ENCODE measurements around the gene SLC38A9.

The SLC38A9 gene

GRCh38 chr5:55645304-55645703 is 66.8 kb downstream of the SLC38A9 start:
- DNase-seq, result no peak

- DNase-seq, result no peak
These were observed 73.7 kb downstream of the SLC38A9 start for GRCh38 chr5:55638455-55638854.

- no peak for DNase-seq
These were observed 74.1 kb downstream of the SLC38A9 start for GRCh38 chr5:55638051-55638450.

- no peak for DNase-seq
These were observed 75.4 kb downstream of the SLC38A9 start for GRCh38 chr5:55636683-55637082.

- DNase-seq, result no peak
These were observed 75.9 kb downstream of the SLC38A9 start for GRCh38 chr5:55636177-55636576.

GRCh38 chr5:55634866-55635265 is 77.3 kb downstream of the SLC38A9 start:
- no peak for DNase-seq

GRCh38 chr5:55634209-55634805 is 77.8 kb downstream of the SLC38A9 start:
- no peak for DNase-seq

GRCh38 chr5:55633574-55634208 is 78.4 kb downstream of the SLC38A9 start:
- no peak for DNase-seq

- no peak for DNase-seq
These were observed 82.3 kb downstream of the SLC38A9 start for GRCh38 chr5:55629815-55630214.

- DNase-seq, result no peak
These were observed 85.3 kb downstream of the SLC38A9 start for GRCh38 chr5:55626790-55627189.

GRCh38 chr5:55625913-55626312 is 86.2 kb downstream of the SLC38A9 start:
- no peak for DNase-seq

GRCh38 chr5:55625589-55625909 is 86.6 kb downstream of the SLC38A9 start:
- no peak for DNase-seq

GRCh38 chr5:55624841-55625588 is 87.1 kb downstream of the SLC38A9 start:
- no peak for DNase-seq

- no peak for DNase-seq
These were observed 88.3 kb downstream of the SLC38A9 start for GRCh38 chr5:55623789-55624188.

- no peak for DNase-seq
These were observed 89.7 kb downstream of the SLC38A9 start for GRCh38 chr5:55622460-55622859.

- no peak for DNase-seq
These were observed 90.9 kb downstream of the SLC38A9 start for GRCh38 chr5:55621229-55621628.

- DNase-seq, result no peak
These were observed 91.4 kb downstream of the SLC38A9 start for GRCh38 chr5:55620766-55621160.

- DNase-seq, result no peak
These were observed 91.9 kb downstream of the SLC38A9 start for GRCh38 chr5:55620009-55620765.

- no peak for DNase-seq
These were observed 93.8 kb downstream of the SLC38A9 start for GRCh38 chr5:55618318-55618717.

GRCh38 chr5:55613112-55613868 is 98.8 kb downstream of the SLC38A9 start:
- DNase-seq, result no peak

- no peak for DNase-seq
These were observed 101.6 kb downstream of the SLC38A9 start for GRCh38 chr5:55610542-55610941.

GRCh38 chr5:55609413-55609812 is 102.7 kb downstream of the SLC38A9 start:
- no peak for DNase-seq
